OCI-LY3 (cell line): ENCODE results near the gene SNX4.

ENCODE experiments used
- EZH2phosphoT487 ChIP-seq: fragments of 200-600 bp; shearing (Covaris generic); IDR thresholded peaks from 2 replicates; pipeline ENCODE4 v1.6.1; 2018; ENCODE audit warnings: antibody characterized with exemption, mixed run types, low read depth
- TF ChIP-seq, protein P1 (sequence below): fragments of 200-600, 300-600 bp; sonication (generic); IDR thresholded peaks from 2 replicates; pipeline ENCODE4 v1.5.1; 2014; ENCODE audit warnings: antibody characterized with exemption, low read length, low read depth

DNA sequence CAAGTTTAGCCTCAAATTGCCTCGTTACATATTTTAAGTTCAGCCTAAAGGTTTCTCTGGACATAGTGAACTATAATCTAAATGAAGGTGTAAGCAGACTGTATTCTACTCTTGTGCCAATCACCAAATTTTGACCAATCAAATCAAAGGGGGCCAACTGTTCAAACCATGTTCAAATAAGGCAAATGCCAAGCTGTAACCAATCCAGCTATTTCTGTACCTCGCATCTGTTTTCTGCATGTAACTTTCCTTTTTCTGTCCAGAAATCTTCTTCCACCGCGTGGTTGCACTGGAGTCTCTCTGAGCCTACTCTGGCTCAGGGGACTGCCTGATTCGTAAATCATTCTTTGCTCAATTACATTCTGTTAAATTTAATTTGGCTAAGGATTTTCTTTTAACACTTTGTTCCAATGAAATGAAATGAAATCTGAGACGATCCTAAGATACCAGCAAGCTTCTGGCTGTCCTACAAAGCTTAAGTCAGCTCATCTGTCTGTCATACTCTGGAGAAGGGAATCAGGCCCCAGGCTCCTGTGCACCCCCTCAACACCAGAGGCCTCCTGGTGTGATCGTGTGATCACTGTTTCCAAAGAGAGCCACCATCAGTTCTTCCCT, 91.7 kb downstream of the SNX4 start:
- TF ChIP-seq, protein P1, sequence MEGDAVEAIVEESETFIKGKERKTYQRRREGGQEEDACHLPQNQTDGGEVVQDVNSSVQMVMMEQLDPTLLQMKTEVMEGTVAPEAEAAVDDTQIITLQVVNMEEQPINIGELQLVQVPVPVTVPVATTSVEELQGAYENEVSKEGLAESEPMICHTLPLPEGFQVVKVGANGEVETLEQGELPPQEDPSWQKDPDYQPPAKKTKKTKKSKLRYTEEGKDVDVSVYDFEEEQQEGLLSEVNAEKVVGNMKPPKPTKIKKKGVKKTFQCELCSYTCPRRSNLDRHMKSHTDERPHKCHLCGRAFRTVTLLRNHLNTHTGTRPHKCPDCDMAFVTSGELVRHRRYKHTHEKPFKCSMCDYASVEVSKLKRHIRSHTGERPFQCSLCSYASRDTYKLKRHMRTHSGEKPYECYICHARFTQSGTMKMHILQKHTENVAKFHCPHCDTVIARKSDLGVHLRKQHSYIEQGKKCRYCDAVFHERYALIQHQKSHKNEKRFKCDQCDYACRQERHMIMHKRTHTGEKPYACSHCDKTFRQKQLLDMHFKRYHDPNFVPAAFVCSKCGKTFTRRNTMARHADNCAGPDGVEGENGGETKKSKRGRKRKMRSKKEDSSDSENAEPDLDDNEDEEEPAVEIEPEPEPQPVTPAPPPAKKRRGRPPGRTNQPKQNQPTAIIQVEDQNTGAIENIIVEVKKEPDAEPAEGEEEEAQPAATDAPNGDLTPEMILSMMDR, result no peak
- no peak for TF ChIP-seq EZH2phosphoT487
